ENCODE results near the gene OR2D2.

OR2D2 gene

GRCh38 chr11:6843670-6844069 is 48.6 kb downstream of the OR2D2 start:
- TF ChIP-seq FOXP2 (optimal IDR thresholded peaks at IDR 0.05; ENCODE audit: borderline replicate concordance, extremely low read depth, extremely low read length, insufficient read depth) (no peak), TAF1 (IDR thresholded peaks at IDR 0.05; ENCODE audit: borderline replicate concordance, insufficient read depth, low read length) (no peak), POLR2AphosphoS5 (IDR thresholded peaks at IDR 0.05; ENCODE audit: low read depth, low read length) (no peak), SIN3A (IDR thresholded peaks at IDR 0.05; ENCODE audit: borderline replicate concordance, insufficient read depth, low read length) (no peak), REST (IDR thresholded peaks at IDR 0.05; ENCODE audit: insufficient read depth in 1 of 2, low read depth in 2 of 2, low read length in 2 of 2) (no peak)

DNA sequence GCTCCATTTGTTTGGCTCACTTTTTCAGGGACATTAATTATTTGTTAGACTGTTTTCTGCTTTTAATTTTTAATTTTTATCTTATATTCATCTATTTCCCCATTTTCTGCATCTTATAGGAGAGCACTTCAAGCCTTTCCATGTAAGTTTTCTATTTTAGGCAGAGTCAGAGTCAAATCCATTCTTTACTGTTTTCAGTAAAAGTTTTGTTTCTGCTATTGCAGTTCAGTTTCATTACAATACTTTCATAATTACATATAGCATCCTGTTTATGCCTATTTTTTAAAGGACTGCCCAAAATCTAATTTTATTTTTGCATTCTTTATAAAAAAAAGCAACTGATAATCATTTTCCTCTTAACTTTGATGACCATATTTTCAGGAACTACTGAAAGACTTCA is 50.6 kb downstream of the OR2D2 start:
- TF ChIP-seq POLR2AphosphoS5 (IDR thresholded peaks at IDR 0.05; ENCODE audit: low read depth, low read length), result no peak
- TF ChIP-seq SIN3A (IDR thresholded peaks at IDR 0.05; ENCODE audit: borderline replicate concordance, insufficient read depth, low read length), result no peak
- no peak for TF ChIP-seq TAF1 (IDR thresholded peaks at IDR 0.05; ENCODE audit: borderline replicate concordance, insufficient read depth, low read length)
- TF ChIP-seq REST (IDR thresholded peaks at IDR 0.05; ENCODE audit: insufficient read depth in 1 of 2, low read depth in 2 of 2, low read length in 2 of 2), result no peak
- TF ChIP-seq FOXP2 (optimal IDR thresholded peaks at IDR 0.05; ENCODE audit: borderline replicate concordance, extremely low read depth, extremely low read length, insufficient read depth), result no peak

Measured in PFSK-1 (cell line).